SK-N-SH (cell line): Measurements from ENCODE around the gene LRRC56. TPM values are rescaled to one million over a fixed set of nuclear protein-coding genes. Genes with fewer than 3 reads are reported as not detected.

Source experiments
- CTCF ChIA-PET: fragments of 300-600, 350-600 bp; formaldehyde crosslinking; extraction: SDS; loops from one replicate; lab custom pipeline; 2021; lab: Yijun Ruan, JAX
- POLR2A ChIA-PET: fragments of 350-600 bp; sonication (Branson Sonifier 250); formaldehyde crosslinking; extraction: SDS; loops from one replicate; lab custom pipeline; 2020; ENCODE audit warnings: antibody characterized with exemption, inconsistent platforms; lab: Yijun Ruan, JAX
- DNase-seq: peaks from one replicate; pipeline ENCODE4 v3.0.0; 2012
- H2AFZ ChIP-seq: fragments of 200-600 bp; sonication (generic); 2 replicates; pipeline ENCODE4 v1.8.1; 2016; ENCODE audit warnings: antibody characterized with exemption, mild to moderate bottlenecking, low read depth
- H3F3A ChIP-seq: fragments of 200-600 bp; sonication (generic); replicated peaks from 2 replicates; pipeline ENCODE3; 2016; ENCODE audit warnings: antibody characterized with exemption, mild to moderate bottlenecking; ENCODE audit not compliant: insufficient read depth
- H3K27ac ChIP-seq, 2 experiments: fragments of 200-500 bp in 1 of 2; fragments of 200-600 bp in 1 of 2; sonication (Bioruptor generic) in 1 of 2; sonication (generic), shearing (Covaris generic) in 1 of 2; 2 replicates each; pipeline versions ENCODE4 v1.5.1 to v1.6.1; 2014 to 2016; ENCODE audit warnings: low read depth in 2 of 2, inconsistent platforms in 1 of 2, low read length in 1 of 2, mild to moderate bottlenecking in 1 of 2, mixed read lengths in 1 of 2
- H3K27me3 ChIP-seq: fragments of 200-600 bp; sonication (generic), shearing (Covaris generic); 2 replicates; pipeline ENCODE4 v1.6.1; 2016; ENCODE audit warnings: mixed run types; ENCODE audit not compliant: insufficient read depth
- H3K36me3 ChIP-seq, 2 experiments: fragments of 200-500 bp in 1 of 2; fragments of 200-600 bp in 1 of 2; sonication (Bioruptor generic) in 1 of 2; sonication (generic) in 1 of 2; replicated peaks in 1 of 2; 2 replicates each; pipeline versions ENCODE3 to v1.5.1; 2014 to 2016; ENCODE audit warnings: low read length in 1 of 2, mild to moderate bottlenecking in 1 of 2; ENCODE audit not compliant: insufficient read depth in 2 of 2, control insufficient read depth in 1 of 2
- H3K4me1 ChIP-seq, 2 experiments: fragments of 200-500 bp in 1 of 2; fragments of 200-600 bp in 1 of 2; sonication (Bioruptor generic) in 1 of 2; sonication (generic), shearing (Covaris generic) in 1 of 2; 2 replicates each; pipeline versions ENCODE4 v1.5.1 to v1.6.1; 2014 to 2016; ENCODE audit warnings: low read depth in 1 of 2, low read length in 1 of 2, mixed run types in 1 of 2; ENCODE audit not compliant: insufficient read depth in 2 of 2, control insufficient read depth in 1 of 2
- H3K4me2 ChIP-seq: fragments of 200-600 bp; sonication (generic), shearing (Covaris generic); 2 replicates; pipeline ENCODE4 v1.6.1; 2017; ENCODE audit warnings: mixed run types
- H3K4me3 ChIP-seq, 2 experiments: fragments of 200-500 bp in 1 of 2; fragments of 200-600 bp in 1 of 2; sonication (Bioruptor generic) in 1 of 2; sonication (generic), shearing (Covaris generic) in 1 of 2; 2 replicates each; pipeline versions ENCODE4 v1.5.1 to v1.8.1; 2014 to 2016; ENCODE audit warnings: low read depth in 2 of 2, inconsistent platforms in 1 of 2, low read length in 1 of 2, mild to moderate bottlenecking in 1 of 2, mixed read lengths in 1 of 2, moderate library complexity in 1 of 2
- H3K79me2 ChIP-seq: fragments of 200-600 bp; sonication (generic); 2 replicates; pipeline ENCODE4 v1.8.1; 2017; ENCODE audit warnings: mild to moderate bottlenecking; ENCODE audit not compliant: insufficient read depth
- H3K9ac ChIP-seq: fragments of 200-600 bp; sonication (generic); 2 replicates; pipeline ENCODE4 v1.6.1; 2017; ENCODE audit warnings: mixed run types
- H3K9me2 ChIP-seq: fragments of 200-600 bp; sonication (generic); 2 replicates; pipeline ENCODE4 v1.6.1; 2017; ENCODE audit warnings: mixed run types
- H3K9me3 ChIP-seq: fragments of 200-600 bp; sonication (generic); 2 replicates; pipeline ENCODE4 v1.6.1; 2017; ENCODE audit warnings: mixed run types, mild to moderate bottlenecking, moderate library complexity
- H4K20me1 ChIP-seq: fragments of 200-600 bp; sonication (generic); 2 replicates; pipeline ENCODE4 v1.6.1; 2017; ENCODE audit warnings: mild to moderate bottlenecking, mixed run types; ENCODE audit not compliant: insufficient read depth
- CTCF ChIP-seq: fragments of 200-600 bp; sonication (generic); IDR thresholded peaks from 2 replicates; pipeline ENCODE4 v1.6.1; 2017; ENCODE audit warnings: antibody characterized with exemption, mild to moderate bottlenecking, moderate library complexity
- EP300 ChIP-seq, 2 experiments: IDR thresholded peaks; 2 replicates each; pipeline versions ENCODE4 v1.4.0 to v1.6.1; 2012; ENCODE audit warnings: borderline replicate concordance in 1 of 2, low read depth in 1 of 2, low read length in 1 of 2
- EZH2phosphoT487 ChIP-seq: fragments of 200-600 bp; sonication (generic); IDR thresholded peaks from 2 replicates; pipeline ENCODE4 v1.6.1; 2017; ENCODE audit warnings: low read depth, mixed run types, mild to moderate bottlenecking, antibody characterized with exemption, moderate library complexity, borderline replicate concordance
- FOSL2 ChIP-seq: IDR thresholded peaks from 2 replicates; pipeline ENCODE4 v1.4.0; 2012; ENCODE audit warnings: low read depth, mild to moderate bottlenecking, moderate library complexity, borderline replicate concordance
- FOXM1 ChIP-seq: IDR thresholded peaks from 2 replicates; pipeline ENCODE4 v1.4.0; 2012; ENCODE audit warnings: low read depth, mild to moderate bottlenecking
- GABPA ChIP-seq: IDR thresholded peaks from 2 replicates; pipeline ENCODE4 v1.4.0; 2012; ENCODE audit warnings: low read depth, mild to moderate bottlenecking
- GATA2 ChIP-seq: sonication (generic); formaldehyde crosslinking; IDR thresholded peaks from 2 replicates; pipeline ENCODE4 v1.5.0; 2020; ENCODE audit warnings: mild to moderate bottlenecking, missing genetic modification reagents
- IRF3 ChIP-seq: fragments of 150-350 bp; IDR thresholded peaks from 2 replicates; pipeline ENCODE4 v1.6.1; 2016; ENCODE audit warnings: mild to moderate bottlenecking, low read depth, low read length
- JUND ChIP-seq: IDR thresholded peaks from 2 replicates; pipeline ENCODE4 v1.4.0; 2012
- MAX ChIP-seq: IDR thresholded peaks from 2 replicates; pipeline ENCODE4 v1.4.0; 2012; ENCODE audit warnings: low read depth
- NFIC ChIP-seq: IDR thresholded peaks from 2 replicates; pipeline ENCODE4 v1.4.0; 2012; ENCODE audit warnings: borderline replicate concordance
- NRF1 ChIP-seq: IDR thresholded peaks from 2 replicates; pipeline ENCODE4 v1.6.1; 2012; ENCODE audit warnings: low read depth, mild to moderate bottlenecking, low read length
- PBX3 ChIP-seq: IDR thresholded peaks from 2 replicates; pipeline ENCODE4; 2012
- SMC3 ChIP-seq: IDR thresholded peaks from 2 replicates; pipeline ENCODE4 v1.6.1; 2012; ENCODE audit warnings: low read depth, low read length, improper control_type of control experiment
- TCF12 ChIP-seq: IDR thresholded peaks from 2 replicates; pipeline ENCODE4 v1.4.0; 2012
- WGBS: methylation state at CpG from one replicate; pipeline ENCODE4 v1.1.6; 2017; ENCODE audit warnings: low lambda C conversion rate; 5-methylcytosine and 5-hydroxymethylcytosine counted together
- polyA plus RNA-seq, 3 experiments: library from polyadenylated mRNA; depleted of rRNA; stranded (reverse); fragments of >200 nt; gene quantifications; 2 replicates each; pipeline ENCODE4 v1.2.3, GENCODE V29; 2012

The LRRC56 gene
- polyA plus RNA-seq, 1 of the 3 experiments (the other 2 are of a cell fraction): 1.2 TPM

GRCh38 chr11:518463-519202, 18.7 kb upstream of the LRRC56 start (continued):
- TF ChIP-seq CTCF (peak; percentile 80), EZH2phosphoT487 (no peak), GATA2 (CRISPR knock-in tag) (no peak), MAX (peak; percentile 74), JUND (no peak), IRF3 (no peak), SMC3 (peak; percentile 12; the same call in 1 of the 2 replicates), NFIC (no peak), GABPA (no peak), FOXM1 (no peak)

- peaks cover 7% of the 10 kb centered on the region; the same call in 1 of the 2 replicates for H3K9me3 ChIP-seq
- POLR2A ChIA-PET: no interaction called here
- no peaks in the 10 kb centered on the region for H3K79me2 ChIP-seq
- H3K36me3 ChIP-seq: peaks cover 0 to 13% of the 10 kb centered on the region in 2 experiments
- H3K9me2 ChIP-seq: no peaks in the 10 kb centered on the region
- no peak overlapping the region for H3K27ac ChIP-seq
- peaks cover 4% of the 10 kb centered on the region for H3F3A ChIP-seq
- no peak overlapping the region for H3K9ac ChIP-seq
- 90% methylated on average over 39 of the region's 39 CpGs for WGBS
- no peak for DNase-seq
- CTCF ChIA-PET: interaction anchor here (0.6 to 1.0 kb wide), 2 partner anchors 12 to 26 kb away, joined by 3 to 4 read pairs; no protein-coding TSS in a partner anchor
- H3K27me3 ChIP-seq: no peaks in the 10 kb centered on the region
- no peak overlapping the region for H3K4me2 ChIP-seq
- no peaks in the 10 kb centered on the region; a peak in 1 of 4 replicates for H3K4me1 ChIP-seq
- no peak overlapping the region for H2AFZ ChIP-seq
- no peaks in the 10 kb centered on the region for H4K20me1 ChIP-seq
- TF ChIP-seq NFIC (no peak), EP300 (IDR thresholded peaks at IDR 0.05; ENCODE audit: borderline replicate concordance in 1 of 2, low read depth in 1 of 2, low read length in 1 of 2) (no peak), FOSL2 (no peak), PBX3 (no peak), TCF12 (no peak), CTCF (no peak), NRF1 (no peak)
- TF ChIP-seq, all 33 proteins: peak for 0
- no peak overlapping the region for H3K4me3 ChIP-seq
Measured at GRCh38 chr11:520428-521176, 16.7 kb upstream of the LRRC56 start.
